GM12872 (cell line): Measurements from ENCODE around the gene APOL6.

ENCODE experiments used
- CTCF ChIP-seq: IDR thresholded peaks from 3 replicates; pipeline ENCODE4 v1.5.1; 2011; ENCODE audit warnings: low read depth, mild to moderate bottlenecking, low read length, moderate library complexity; ENCODE audit not compliant: insufficient read depth

APOL6 gene

GRCh38 chr22:35685731-35686130 is 37.5 kb downstream of the APOL6 start:
- TF ChIP-seq CTCF: no peak

- no peak for TF ChIP-seq CTCF
Measured at GRCh38 chr22:35686298-35686697, 38.1 kb downstream of the APOL6 start.

- no peak for TF ChIP-seq CTCF
Measured at GRCh38 chr22:35687461-35687860, 39.2 kb downstream of the APOL6 start.

- TF ChIP-seq CTCF: no peak
Measured at GRCh38 chr22:35688913-35689675, 40.8 kb downstream of the APOL6 start.

GRCh38 chr22:35690001-35690400 is 41.8 kb downstream of the APOL6 start:
- no peak for TF ChIP-seq CTCF

- no peak for TF ChIP-seq CTCF
Measured at GRCh38 chr22:35695202-35695601, 47.0 kb downstream of the APOL6 start.

- no peak for TF ChIP-seq CTCF
Measured at GRCh38 chr22:35697142-35697541, 48.9 kb downstream of the APOL6 start.
